Neural cell (in vitro differentiated cells): ENCODE data around the gene LPAR1.
"Not testable (repeated sequence)": the region's sequence is repeated elsewhere in the genome, so short reads cannot be mapped to it uniquely, and the experiment has no call there.

Experiments used
- EP300 ChIP-seq: fragments of 450-650 bp; conservative IDR thresholded peaks from 2 replicates; pipeline ENCODE4 v1.6.1; 2014; ENCODE audit warnings: antibody characterized with exemption, mild to moderate bottlenecking, moderate library complexity; ENCODE audit not compliant: poor library complexity, severe bottlenecking
- EZH2 ChIP-seq: fragments of 200-600, 300-800 bp; shearing (Covaris generic), sonication (generic); IDR thresholded peaks from 2 replicates; pipeline ENCODE4 v1.6.1; 2014; ENCODE audit warnings: antibody characterized with exemption, low read length, borderline replicate concordance, mild to moderate bottlenecking; ENCODE audit not compliant: insufficient read depth, poor library complexity, severe bottlenecking
- MXI1 ChIP-seq: fragments of 450-650 bp; conservative IDR thresholded peaks from 2 replicates; pipeline ENCODE4 v1.6.1; 2014; ENCODE audit warnings: antibody characterized with exemption, mild to moderate bottlenecking; ENCODE audit not compliant: poor library complexity, severe bottlenecking
- RAD21 ChIP-seq: fragments of 450-650 bp; conservative IDR thresholded peaks from 2 replicates; pipeline ENCODE4 v1.6.1; 2014; ENCODE audit warnings: antibody characterized with exemption, mild to moderate bottlenecking, moderate library complexity
- TF ChIP-seq, protein P1 (sequence below): fragments of 450-650 bp; IDR thresholded peaks from 2 replicates; pipeline ENCODE4 v1.5.1; 2014; ENCODE audit warnings: antibody characterized with exemption, mild to moderate bottlenecking, moderate library complexity; ENCODE audit not compliant: poor library complexity, severe bottlenecking
- TF ChIP-seq, protein P2 (sequence below): IDR thresholded peaks from 2 replicates; pipeline ENCODE4 v1.6.1; 2012; ENCODE audit warnings: borderline replicate concordance

DNA sequence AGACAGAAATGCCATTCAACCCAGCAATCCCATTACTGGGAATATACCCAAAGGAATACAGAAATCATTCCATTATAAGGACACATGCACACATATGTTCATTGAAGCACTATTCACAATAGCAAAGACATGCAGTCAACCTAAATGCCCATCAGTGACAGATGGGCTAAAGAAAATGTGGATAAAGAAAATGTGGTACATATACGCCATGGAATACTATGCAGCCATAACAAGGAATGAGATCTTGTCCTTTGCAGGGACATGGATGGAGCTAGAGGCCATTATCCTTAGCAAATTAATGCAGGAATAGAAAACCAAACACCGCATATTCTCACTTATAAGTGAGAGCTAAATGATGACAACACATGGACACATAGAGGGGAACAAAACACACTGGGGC is 9.0 kb upstream of the LPAR1 start:
- TF ChIP-seq, protein P1, sequence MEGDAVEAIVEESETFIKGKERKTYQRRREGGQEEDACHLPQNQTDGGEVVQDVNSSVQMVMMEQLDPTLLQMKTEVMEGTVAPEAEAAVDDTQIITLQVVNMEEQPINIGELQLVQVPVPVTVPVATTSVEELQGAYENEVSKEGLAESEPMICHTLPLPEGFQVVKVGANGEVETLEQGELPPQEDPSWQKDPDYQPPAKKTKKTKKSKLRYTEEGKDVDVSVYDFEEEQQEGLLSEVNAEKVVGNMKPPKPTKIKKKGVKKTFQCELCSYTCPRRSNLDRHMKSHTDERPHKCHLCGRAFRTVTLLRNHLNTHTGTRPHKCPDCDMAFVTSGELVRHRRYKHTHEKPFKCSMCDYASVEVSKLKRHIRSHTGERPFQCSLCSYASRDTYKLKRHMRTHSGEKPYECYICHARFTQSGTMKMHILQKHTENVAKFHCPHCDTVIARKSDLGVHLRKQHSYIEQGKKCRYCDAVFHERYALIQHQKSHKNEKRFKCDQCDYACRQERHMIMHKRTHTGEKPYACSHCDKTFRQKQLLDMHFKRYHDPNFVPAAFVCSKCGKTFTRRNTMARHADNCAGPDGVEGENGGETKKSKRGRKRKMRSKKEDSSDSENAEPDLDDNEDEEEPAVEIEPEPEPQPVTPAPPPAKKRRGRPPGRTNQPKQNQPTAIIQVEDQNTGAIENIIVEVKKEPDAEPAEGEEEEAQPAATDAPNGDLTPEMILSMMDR, result not testable (repeated sequence)
- TF ChIP-seq EP300, EZH2, RAD21, MXI1: not testable (repeated sequence)
- TF ChIP-seq, protein P2, sequence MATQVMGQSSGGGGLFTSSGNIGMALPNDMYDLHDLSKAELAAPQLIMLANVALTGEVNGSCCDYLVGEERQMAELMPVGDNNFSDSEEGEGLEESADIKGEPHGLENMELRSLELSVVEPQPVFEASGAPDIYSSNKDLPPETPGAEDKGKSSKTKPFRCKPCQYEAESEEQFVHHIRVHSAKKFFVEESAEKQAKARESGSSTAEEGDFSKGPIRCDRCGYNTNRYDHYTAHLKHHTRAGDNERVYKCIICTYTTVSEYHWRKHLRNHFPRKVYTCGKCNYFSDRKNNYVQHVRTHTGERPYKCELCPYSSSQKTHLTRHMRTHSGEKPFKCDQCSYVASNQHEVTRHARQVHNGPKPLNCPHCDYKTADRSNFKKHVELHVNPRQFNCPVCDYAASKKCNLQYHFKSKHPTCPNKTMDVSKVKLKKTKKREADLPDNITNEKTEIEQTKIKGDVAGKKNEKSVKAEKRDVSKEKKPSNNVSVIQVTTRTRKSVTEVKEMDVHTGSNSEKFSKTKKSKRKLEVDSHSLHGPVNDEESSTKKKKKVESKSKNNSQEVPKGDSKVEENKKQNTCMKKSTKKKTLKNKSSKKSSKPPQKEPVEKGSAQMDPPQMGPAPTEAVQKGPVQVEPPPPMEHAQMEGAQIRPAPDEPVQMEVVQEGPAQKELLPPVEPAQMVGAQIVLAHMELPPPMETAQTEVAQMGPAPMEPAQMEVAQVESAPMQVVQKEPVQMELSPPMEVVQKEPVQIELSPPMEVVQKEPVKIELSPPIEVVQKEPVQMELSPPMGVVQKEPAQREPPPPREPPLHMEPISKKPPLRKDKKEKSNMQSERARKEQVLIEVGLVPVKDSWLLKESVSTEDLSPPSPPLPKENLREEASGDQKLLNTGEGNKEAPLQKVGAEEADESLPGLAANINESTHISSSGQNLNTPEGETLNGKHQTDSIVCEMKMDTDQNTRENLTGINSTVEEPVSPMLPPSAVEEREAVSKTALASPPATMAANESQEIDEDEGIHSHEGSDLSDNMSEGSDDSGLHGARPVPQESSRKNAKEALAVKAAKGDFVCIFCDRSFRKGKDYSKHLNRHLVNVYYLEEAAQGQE, result not testable (repeated sequence)
